Fibroblast of lung (primary cell): ENCODE results near the gene ZNF680. TPM values are rescaled to one million over a fixed set of nuclear protein-coding genes. Genes with fewer than 3 reads are reported as not detected.
A peak's percentile ranks its signal among the peaks of the same experiment; 100 is the strongest.

Source experiments
- DNase-seq, 2 donors: peaks; one replicate each; pipeline versions ENCODE4 v3.0.0 to v3.0.0-alpha.2; 2010; ENCODE audit warnings: low read depth in 2 of 2
- H2AFZ ChIP-seq: 2 replicates; pipeline ENCODE4 v1.5.1; 2012; ENCODE audit warnings: low read length, control low read depth, inconsistent platforms
- H3K27ac ChIP-seq: 2 replicates; pipeline ENCODE4 v1.5.1; 2011; ENCODE audit warnings: low read length, control low read depth; ENCODE audit not compliant: insufficient read depth
- H3K27me3 ChIP-seq: 2 replicates; pipeline ENCODE4 v1.5.1; 2011; ENCODE audit warnings: mild to moderate bottlenecking, low read length; ENCODE audit not compliant: control insufficient read depth, insufficient read depth
- H3K36me3 ChIP-seq: 2 replicates; pipeline ENCODE4 v1.5.1; 2011; ENCODE audit warnings: low read length; ENCODE audit not compliant: control insufficient read depth, insufficient read depth
- H3K4me1 ChIP-seq: 2 replicates; pipeline ENCODE4 v1.5.1; 2011; ENCODE audit warnings: low read length; ENCODE audit not compliant: control insufficient read depth, insufficient read depth; ENCODE audit errors: extremely low read depth
- H3K4me2 ChIP-seq: 2 replicates; pipeline ENCODE4 v1.5.1; 2011; ENCODE audit warnings: low read length, control low read depth; ENCODE audit not compliant: insufficient read depth; ENCODE audit errors: extremely low read depth
- H3K4me3 ChIP-seq, 4 experiments: fragments of 200-600 bp in 1 of 4; sonication (generic) in 1 of 4; replicated peaks in 1 of 4; 2 replicates each; pipeline ENCODE4 v1.5.1; 2011 to 2016; ENCODE audit warnings: low read length in 4 of 4, low read depth in 3 of 4, mild to moderate bottlenecking in 3 of 4, control low read depth in 2 of 4, inconsistent platforms in 1 of 4, mixed read lengths in 1 of 4; ENCODE audit not compliant: insufficient read depth in 1 of 4; ENCODE audit errors: control extremely low read depth in 1 of 4
- H3K79me2 ChIP-seq: 2 replicates; pipeline ENCODE4 v1.5.1; 2012; ENCODE audit warnings: mild to moderate bottlenecking, low read length, inconsistent platforms; ENCODE audit not compliant: control insufficient read depth, insufficient read depth
- H3K9ac ChIP-seq: 2 replicates; pipeline ENCODE4 v1.5.1; 2011; ENCODE audit warnings: mild to moderate bottlenecking, low read length, control low read depth; ENCODE audit not compliant: insufficient read depth
- H3K9me3 ChIP-seq: 2 replicates; pipeline ENCODE4 v1.5.1; 2012; ENCODE audit warnings: low read depth, low read length; ENCODE audit not compliant: control insufficient read depth, insufficient read depth
- H4K20me1 ChIP-seq: 2 replicates; pipeline ENCODE4 v1.5.1; 2011; ENCODE audit warnings: low read length; ENCODE audit not compliant: control insufficient read depth, insufficient read depth; ENCODE audit errors: extremely low read depth
- EZH2 ChIP-seq: IDR thresholded peaks from 2 replicates; pipeline ENCODE4 v1.5.1; 2012; ENCODE audit warnings: low read length, control low read depth, mild to moderate bottlenecking; ENCODE audit errors: missing control alignments
- polyA plus RNA-seq, 2 donors: library from polyadenylated mRNA; depleted of rRNA in 1 of 2; stranded (reverse) in 1 of 2; unstranded in 1 of 2; fragments of >200 nt; gene quantifications; 2 replicates each; pipeline ENCODE4 v1.2.1, GENCODE V29; 2011 to 2012; ENCODE audit warnings: missing spikeins in 1 of 2
- total RNA-seq: library from RNA; depleted of rRNA; stranded (reverse); fragments of >200 nt; gene quantifications from 2 replicates; pipeline ENCODE4 v1.2.1, GENCODE V29; 2014
- TF ChIP-seq, protein P1 (sequence below), 2 donors: IDR thresholded peaks in 1 of 2; conservative IDR thresholded peaks in 1 of 2; 1 replicate in 1 of 2; 2 replicates in 1 of 2; pipeline ENCODE4 v1.5.1; 2011 to 2012; ENCODE audit warnings: low read length in 2 of 2, control low read depth in 1 of 2, inconsistent platforms in 1 of 2, low read depth in 1 of 2, mild to moderate bottlenecking in 1 of 2

The ZNF680 gene
- total and polyA plus RNA-seq, 2 donors (not counting 1 experiment from before 2014, with no cell fraction given), result 2.2 to 10.1 TPM

DNA sequence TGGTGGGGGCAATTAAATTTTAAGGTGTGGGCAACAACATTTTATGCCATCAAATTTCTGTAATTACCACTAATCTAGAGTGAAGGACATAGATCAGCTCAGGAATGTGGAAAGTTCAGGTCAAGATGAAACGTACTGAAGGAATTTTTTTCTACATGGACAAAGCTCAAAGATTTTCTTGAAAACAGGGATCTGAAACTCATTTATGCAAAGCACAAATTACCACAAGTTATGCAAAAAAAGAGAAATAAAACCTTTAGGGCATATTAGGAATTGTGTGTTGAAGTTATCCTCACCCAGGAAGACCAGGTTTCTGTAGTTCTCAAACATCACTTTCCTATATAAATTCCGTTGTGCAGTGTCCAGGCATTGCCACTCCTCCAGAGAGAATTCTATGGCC, 18.9 kb downstream of the ZNF680 start:
- Histone ChIP-seq H3K79me2 (no peaks in the 10 kb centered on the region), H3K9me3 (no peaks in the 10 kb centered on the region), H3K4me2 (no peak overlapping the region), H3K27me3 (no peaks in the 10 kb centered on the region), H4K20me1 (no peaks in the 10 kb centered on the region), H2AFZ (no peak overlapping the region), H3K4me3 (no peak overlapping the region), H3K27ac (no peak overlapping the region), H3K4me1 (peaks cover 3% of the 10 kb centered on the region), H3K36me3 (no peaks in the 10 kb centered on the region), H3K9ac (no peak overlapping the region)
- DNase-seq, result no peak
- TF ChIP-seq, protein P1, sequence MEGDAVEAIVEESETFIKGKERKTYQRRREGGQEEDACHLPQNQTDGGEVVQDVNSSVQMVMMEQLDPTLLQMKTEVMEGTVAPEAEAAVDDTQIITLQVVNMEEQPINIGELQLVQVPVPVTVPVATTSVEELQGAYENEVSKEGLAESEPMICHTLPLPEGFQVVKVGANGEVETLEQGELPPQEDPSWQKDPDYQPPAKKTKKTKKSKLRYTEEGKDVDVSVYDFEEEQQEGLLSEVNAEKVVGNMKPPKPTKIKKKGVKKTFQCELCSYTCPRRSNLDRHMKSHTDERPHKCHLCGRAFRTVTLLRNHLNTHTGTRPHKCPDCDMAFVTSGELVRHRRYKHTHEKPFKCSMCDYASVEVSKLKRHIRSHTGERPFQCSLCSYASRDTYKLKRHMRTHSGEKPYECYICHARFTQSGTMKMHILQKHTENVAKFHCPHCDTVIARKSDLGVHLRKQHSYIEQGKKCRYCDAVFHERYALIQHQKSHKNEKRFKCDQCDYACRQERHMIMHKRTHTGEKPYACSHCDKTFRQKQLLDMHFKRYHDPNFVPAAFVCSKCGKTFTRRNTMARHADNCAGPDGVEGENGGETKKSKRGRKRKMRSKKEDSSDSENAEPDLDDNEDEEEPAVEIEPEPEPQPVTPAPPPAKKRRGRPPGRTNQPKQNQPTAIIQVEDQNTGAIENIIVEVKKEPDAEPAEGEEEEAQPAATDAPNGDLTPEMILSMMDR (conservative IDR thresholded peaks at IDR 0.05 in 1 of 2, IDR thresholded peaks at IDR 0.05 in 1 of 2; ENCODE audit: low read depth in 1 of 2, low read length in 2 of 2), result no peak
- TF ChIP-seq EZH2, result no peak

DNA sequence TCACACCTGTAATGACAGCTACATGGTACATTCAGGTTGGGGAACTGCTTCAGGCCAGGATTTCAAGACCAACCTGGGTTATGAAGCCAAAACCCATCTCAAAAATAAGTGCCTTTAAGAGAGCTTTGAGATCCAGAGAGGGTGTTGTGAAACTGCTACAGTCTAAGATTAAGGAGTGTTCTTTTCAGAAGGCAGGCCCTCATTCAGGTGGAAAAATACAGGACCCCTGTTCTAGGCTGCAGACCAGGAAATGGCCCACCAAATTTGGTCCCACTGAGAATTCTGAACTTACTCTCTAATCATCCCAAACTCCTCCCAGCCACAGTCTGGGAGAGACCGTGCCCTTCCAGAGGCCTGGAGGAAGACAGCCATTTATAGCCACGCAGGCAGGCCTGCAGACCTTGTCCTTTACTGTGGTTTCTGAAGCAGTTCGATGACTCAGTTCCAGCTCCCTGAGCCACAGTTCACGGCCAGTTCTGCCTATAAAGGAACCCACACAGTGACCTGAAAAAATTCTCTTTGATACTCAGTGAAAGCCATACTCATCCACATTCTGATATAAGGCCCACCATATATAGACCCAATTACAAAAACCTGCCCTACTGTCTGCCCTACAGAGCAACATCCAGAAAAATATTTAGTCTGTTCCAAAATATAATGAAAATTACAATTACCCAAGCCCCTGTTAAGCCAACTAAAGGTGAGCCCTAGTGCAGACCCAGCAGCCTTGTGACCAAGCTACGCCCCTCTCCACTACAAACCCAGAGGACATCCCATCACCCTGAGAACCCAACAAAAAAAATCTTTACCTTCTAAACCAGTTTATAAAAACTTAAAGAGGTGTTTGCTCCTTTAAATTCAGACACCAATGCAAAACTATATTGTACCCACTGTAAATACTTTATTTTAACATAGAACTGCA, 21.2 kb downstream of the ZNF680 start:
- Histone ChIP-seq H3K9me3 (no peaks in the 10 kb centered on the region), H3K79me2 (no peaks in the 10 kb centered on the region), H3K4me2 (no peak overlapping the region), H3K4me3 (no peak overlapping the region), H2AFZ (peak overlapping the region; percentile 60), H3K27me3 (no peaks in the 10 kb centered on the region), H3K27ac (peak overlapping the region; percentile 59), H4K20me1 (no peaks in the 10 kb centered on the region), H3K4me1 (peaks cover 3% of the 10 kb centered on the region), H3K36me3 (no peaks in the 10 kb centered on the region), H3K9ac (peak overlapping the region; percentile 24)
- peak; percentile 66 to 92 for DNase-seq
- TF ChIP-seq, protein P1 (conservative IDR thresholded peaks at IDR 0.05 in 1 of 2, IDR thresholded peaks at IDR 0.05 in 1 of 2; ENCODE audit: low read depth in 1 of 2, low read length in 2 of 2), result no peak
- TF ChIP-seq EZH2, result no peak

DNA sequence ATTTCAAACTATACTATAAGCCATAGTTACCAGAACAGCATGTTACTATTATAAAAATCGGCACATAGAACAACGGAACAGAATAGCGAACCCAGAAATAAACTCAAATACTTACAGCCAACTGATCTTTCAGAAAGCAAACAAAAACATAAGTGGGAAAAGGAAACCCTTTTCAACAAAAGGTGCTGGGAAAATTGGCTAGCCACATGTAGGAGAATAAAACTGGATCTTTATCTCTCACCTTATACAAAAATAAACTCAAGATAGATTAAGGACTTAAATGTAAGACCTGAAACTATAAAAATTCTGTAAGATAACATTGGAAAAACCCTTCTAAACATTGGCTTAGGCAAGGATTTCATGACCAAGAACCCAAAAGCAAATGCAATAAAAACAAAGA, 29.1 kb downstream of the ZNF680 start:
- no peak overlapping the region for H3K9ac ChIP-seq
- H3K36me3 ChIP-seq, result no peaks in the 10 kb centered on the region
- no peaks in the 10 kb centered on the region for H3K9me3 ChIP-seq
- no peak overlapping the region for H3K27ac ChIP-seq
- no peak overlapping the region for H3K4me3 ChIP-seq
- H3K27me3 ChIP-seq, result no peaks in the 10 kb centered on the region
- no peak for TF ChIP-seq EZH2
- TF ChIP-seq, protein P1 (conservative IDR thresholded peaks at IDR 0.05 in 1 of 2, IDR thresholded peaks at IDR 0.05 in 1 of 2; ENCODE audit: low read depth in 1 of 2, low read length in 2 of 2), result no peak
- no peak overlapping the region for H3K4me2 ChIP-seq
- no peaks in the 10 kb centered on the region for H4K20me1 ChIP-seq
- H3K4me1 ChIP-seq, result no peaks in the 10 kb centered on the region
- H2AFZ ChIP-seq, result no peak overlapping the region
- H3K79me2 ChIP-seq, result no peaks in the 10 kb centered on the region
- DNase-seq, result no peak
